GM18873 (cell line): ENCODE data around the gene CNOT1.
"Not testable (repeated sequence)": the region's sequence is repeated elsewhere in the genome, so short reads cannot be mapped to it uniquely, and the experiment has no call there.

ENCODE experiments used
- ATAC-seq: cut with Tn5 transposase; IDR thresholded peaks from one replicate; pipeline ENCODE4 v1.9.1; 2021; ENCODE audit warnings: mild to moderate bottlenecking, moderate library complexity, moderate number of reproducible peaks; ENCODE audit not compliant: unreplicated experiment, low FRiP score

CNOT1 gene

DNA sequence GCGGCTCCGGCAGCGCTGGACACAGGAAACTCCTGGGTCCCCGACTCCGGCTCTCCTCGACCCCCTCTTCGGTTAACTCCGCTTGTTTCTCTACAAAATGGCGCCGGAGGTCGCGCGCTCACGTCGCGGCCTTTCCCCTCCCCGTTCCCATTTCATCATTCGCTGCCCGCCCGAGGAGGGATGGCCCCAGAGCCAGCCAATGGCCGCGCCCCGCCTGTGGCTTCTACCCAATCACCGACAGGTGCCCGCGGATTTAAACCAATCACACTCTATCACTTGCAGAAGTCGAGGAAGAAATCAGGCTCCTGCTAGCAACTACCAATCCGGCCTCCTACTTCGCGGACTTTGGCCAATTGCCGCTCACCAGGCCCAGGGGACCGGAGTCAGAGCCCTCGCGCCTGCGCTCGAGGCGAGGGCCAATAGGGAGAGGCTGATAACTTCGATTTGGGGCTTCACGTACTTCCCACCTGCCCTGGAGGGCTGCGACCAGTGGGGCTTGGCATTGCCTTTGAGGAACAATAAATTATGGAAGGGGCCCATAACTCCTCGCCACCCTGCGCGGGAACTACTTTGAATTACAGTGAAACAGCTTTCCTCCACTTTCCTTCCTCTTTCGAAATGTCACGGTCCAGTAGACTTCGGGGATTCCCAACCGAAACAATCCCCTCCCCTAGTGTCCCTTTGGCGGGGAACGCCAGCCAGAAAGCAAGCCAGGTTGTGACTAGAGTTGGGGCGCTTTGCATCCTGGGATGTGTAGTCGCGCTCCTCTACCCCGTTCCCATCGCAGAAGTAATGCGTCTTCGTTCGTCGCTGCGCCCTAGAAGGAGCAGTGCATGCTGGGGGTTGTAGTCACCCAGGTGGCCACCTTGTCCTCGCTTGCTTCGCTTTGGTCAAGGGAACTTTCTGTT, at the start of gene CNOT1:
TSS of gene CNOT1 (minus strand) at position 94 of the 908 bp plus-strand sequence. CDS start 30,489 bp downstream, outside the sequence.
- ATAC-seq: peak; percentile 92

DNA sequence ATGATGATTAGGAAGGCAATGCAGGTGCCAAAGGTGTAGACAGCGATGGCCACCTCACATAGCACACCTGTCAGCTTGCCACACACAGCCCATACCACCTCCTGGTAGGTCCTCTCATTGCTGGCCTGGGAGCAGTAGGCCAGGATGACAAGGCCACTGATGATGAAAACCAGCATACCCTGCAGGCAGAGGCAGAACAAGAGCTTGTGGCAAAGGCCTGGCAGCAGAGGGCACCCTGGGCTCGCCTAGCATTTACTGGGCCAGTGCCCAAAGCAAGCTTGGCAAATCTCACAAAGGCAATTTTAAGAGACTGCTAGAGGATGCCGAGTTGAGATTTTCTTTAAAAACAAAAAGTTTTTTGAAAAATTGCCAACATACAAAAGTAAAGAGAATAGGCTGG, 49.1 kb upstream of the CNOT1 start:
- no peak for ATAC-seq

DNA sequence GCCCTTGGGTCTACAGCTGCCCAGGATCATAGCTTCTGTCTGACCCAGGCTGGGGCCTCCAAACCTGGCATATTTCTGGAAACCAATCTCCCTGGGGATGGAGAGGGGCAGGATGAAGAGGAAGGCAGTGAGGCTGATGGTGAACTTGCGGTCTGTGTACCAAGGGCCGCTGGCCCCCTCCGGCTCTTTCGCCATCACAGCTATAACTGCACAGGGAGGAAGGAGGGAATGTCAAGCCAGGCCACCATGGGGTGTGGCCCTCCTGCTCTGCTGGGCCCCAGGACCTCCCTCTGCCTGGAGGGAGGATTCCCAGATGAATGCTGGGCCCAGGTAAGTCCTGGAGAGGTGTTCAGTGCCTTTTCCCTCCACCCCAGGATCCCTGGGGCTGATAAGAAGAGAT, 48.6 kb upstream of the CNOT1 start:
- ATAC-seq: no peak

GRCh38 chr16:58670946-58671583, 41.4 kb upstream of the CNOT1 start:
- no peak for ATAC-seq

DNA sequence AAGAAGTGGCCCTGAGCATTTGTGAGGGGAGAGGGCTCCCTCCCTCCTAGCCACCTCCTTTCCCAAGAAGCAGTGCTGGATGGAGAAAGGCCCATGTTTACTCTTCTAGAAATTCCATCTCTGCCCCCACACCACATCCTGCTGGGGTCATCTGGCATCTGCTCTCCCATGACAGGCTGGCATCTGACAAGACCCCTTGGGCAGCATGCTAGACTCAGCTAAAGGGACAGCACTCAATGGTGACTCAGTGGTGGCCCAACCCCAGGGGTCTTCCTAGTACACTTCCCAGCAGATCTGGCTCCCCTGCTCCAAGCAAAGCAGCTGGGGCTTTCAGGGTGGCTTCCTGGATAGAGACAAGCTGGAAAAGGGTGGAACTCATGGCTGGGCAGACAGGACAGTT, 40.6 kb upstream of the CNOT1 start:
- ATAC-seq: no peak

DNA sequence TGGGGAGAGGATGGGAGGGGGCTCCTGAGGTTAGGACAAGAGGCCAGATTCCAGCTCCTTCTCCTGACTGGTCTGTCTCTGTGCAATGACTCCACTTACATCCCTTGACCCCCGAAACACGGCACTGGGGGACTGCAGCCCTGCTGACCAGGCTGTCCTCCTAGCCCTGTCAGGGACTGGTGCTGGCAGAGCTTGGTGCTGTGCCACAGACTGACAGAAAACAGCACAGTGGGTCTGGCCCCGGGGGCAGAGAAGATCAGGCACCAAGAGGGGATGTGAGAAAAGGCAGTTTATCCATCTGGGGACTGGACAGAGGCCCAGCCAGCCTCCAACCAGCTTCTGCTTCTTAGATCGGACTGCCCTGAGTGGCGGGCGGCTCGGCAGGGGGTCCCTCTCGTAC, 35.6 kb upstream of the CNOT1 start:
- ATAC-seq: no peak

DNA sequence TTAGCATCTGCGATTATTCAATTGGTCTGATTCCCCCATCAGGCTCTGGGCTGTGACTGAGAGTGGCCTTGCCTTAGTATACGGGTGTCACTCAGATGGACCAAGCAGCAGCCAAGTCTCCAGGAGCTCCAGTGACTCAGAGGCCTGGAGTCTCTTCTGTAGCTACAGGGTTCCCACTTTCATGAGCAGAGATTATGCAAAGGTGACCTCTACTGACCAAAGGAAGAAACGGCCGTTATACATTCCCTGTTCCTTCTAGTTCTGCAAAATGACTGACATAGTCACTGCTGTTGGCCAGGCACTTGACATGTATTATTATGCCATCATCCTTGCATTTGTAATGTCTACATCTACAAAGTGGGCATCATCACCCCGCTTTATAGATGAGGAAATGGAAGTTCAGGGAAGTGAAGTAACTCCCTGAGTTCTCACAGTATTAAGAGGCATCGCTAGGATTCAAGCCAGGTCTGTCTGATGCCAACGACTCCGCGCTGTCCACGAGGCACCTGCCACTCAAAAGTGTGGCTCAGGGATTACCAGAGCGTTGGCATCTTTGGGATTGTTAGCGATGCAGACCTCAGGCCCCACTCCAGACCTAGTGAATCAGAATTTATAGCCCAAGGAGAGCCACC, 31.7 kb upstream of the CNOT1 start:
- ATAC-seq: no peak

- ATAC-seq: not testable (repeated sequence)
Observed at GRCh38 chr16:58659911-58660310, 30.3 kb upstream of the CNOT1 start.

DNA sequence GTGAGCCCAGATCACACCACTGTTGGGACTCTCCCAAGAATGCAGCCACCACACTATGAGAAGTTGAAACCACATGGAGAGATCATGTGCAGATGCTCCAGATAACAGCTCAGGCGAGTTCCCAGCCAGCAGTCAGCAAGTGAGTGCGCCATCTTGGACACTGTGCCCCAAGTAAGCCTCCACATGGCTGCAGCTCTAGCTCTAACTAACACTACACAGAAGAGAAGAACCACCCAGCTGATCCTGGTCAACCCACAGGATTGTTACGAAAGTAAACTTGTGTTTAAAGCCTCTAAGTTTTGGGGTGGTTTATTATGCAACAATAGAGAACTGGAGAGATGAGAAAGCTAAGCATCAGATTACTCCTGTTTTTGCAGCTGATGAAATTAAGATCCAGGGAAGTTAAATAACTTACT, 29.2 kb upstream of the CNOT1 start:
- ATAC-seq: no peak

- ATAC-seq: no peak
Observed at GRCh38 chr16:58656899-58657298, 27.3 kb upstream of the CNOT1 start.

DNA sequence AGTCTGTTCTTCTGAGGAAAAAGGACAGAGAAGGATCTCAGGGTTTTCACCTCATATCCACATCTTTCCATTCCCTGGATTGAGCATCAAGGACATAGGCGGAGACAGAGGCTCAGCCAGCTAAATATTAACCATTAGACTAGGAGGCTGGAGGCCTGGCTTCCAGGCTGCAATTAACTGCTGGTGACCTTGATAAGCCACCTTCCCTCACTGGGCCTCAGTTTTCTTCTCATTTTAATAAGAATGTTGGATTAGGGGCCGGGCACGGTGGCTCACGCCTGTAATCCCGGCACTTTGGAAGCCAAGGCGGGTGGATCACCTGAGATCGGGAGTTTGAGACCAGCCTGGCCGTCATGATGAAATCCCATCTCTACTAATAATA, 25.6 kb upstream of the CNOT1 start:
- ATAC-seq: no peak

GRCh38 chr16:58654560-58655214, 25.1 kb upstream of the CNOT1 start:
- ATAC-seq: no peak

GRCh38 chr16:58652741-58653140, 23.1 kb upstream of the CNOT1 start:
- no peak for ATAC-seq

DNA sequence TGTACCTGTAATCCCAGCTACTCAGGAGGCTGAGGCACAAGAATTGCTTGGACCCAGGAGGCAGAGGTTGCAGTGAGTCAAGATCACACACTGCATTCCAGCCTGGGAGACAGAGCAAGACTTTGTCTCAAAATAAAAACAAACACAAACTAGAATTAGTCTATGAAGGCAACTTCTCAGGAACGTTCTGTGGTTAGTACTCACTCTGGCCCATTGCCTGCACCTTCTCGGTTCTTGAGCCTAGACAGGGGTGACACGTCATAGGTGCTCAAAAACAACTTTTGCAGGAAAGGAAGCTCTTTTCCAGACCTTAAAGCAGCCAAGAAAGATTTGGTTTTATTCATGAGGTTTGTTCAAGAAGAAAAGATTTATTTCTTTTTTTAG, 22.3 kb upstream of the CNOT1 start:
- no peak for ATAC-seq

DNA sequence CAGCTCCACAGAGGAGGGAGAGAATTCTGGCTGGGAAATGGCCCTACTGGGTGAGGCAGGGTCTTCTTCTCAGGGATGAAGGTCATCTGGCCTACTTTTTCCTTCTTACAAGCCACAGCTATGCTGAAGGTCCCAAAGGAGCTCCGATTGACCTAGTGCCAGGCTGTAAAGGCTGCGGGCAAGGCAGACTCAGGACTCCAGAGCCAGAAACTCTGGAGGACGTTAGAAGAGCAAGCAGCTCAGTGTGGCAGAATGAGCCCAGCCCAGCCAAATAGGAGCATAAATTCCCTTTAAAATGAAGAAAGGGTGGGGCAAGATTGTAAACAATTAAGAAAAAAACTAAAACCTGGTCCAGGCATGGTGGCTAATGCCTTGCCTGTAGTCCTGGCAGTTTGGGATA, 20.1 kb upstream of the CNOT1 start:
- no peak for ATAC-seq

GRCh38 chr16:58647107-58647506, 17.5 kb upstream of the CNOT1 start:
- ATAC-seq: no peak

DNA sequence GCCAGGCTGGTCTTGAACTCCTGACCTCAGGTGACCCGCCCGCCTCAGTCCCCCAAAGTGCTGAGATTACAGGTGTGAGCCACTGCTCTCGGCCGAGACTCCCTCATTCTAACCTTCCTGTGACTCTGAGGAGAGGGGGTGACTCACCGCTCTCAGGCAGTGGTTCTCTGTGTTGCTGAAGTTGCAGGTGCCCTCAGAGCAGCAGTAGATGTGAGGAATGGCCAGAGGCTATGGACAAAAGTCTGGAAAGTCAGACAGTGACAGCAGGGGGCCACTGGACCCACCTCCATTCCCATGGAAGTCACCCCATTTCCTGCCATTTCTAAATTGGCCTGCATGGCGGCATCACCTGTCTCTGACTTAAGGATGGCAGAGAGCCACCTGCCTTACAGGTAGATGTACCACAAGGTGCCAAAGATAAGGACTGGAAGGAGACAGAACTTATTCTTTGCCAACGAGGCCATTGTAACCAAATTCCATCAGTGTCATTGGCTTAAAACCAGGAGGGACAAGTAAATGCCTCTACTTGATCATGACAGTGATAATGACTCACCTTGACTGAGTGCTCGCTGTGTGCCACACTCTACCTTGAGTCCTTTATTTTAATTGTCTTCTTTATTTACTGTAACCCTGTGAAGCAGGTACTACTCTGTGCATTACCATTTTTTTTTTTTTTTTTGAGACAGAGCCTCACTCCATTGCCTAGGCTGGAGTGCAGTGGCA, 15.3 kb upstream of the CNOT1 start:
- no peak for ATAC-seq

DNA sequence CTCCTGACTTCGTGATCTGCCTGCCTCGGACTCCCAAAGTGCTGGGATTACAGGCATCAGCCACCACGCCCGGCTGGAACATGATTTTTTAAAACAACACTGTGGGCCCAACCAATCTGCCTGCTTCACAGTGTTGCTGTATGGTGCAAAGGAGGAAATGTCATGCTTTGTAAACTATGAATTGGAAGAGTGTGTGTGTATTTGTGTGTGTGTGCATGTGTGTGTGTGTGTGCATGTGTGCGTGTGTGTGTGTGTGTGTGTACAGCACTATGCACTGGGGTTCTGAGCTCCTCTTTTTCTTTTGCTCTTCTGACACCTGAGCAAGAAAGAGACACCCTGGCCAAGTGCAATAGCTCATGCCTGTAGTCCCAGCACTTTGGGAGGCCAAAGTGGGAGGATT, 14.5 kb upstream of the CNOT1 start:
- no peak for ATAC-seq

- no peak for ATAC-seq
Observed at GRCh38 chr16:58640949-58641348, 11.3 kb upstream of the CNOT1 start.

DNA sequence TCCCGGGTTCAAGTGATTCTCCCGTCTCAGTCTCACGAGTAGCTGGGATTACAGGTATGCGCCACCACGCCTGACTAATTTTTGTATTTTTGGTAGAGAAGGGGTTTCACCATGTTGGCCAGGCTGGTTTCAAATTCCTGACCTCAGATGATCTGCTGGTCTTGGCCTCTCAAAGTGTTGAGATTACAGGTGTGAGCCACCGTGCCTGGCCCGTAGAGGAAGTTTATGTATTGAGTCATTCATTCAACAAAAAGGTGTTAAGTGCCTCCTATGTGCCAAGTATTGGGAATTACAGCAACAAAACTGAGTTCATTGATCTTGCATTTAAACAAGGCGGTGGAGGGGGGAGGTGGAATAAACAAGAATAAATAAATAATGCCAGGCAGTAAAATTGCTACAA, 10.2 kb upstream of the CNOT1 start:
- no peak for ATAC-seq
